Limb (tissue), 2 donors: Measurements from ENCODE around the gene PCDHB5.
A peak's percentile ranks its signal among the peaks of the same experiment; 100 is the strongest.
"Not testable (repeated sequence)": the region's sequence is repeated elsewhere in the genome, so short reads cannot be mapped to it uniquely, and the experiment has no call there.

Experiments used
- DNase-seq, 2 donors: peaks; one replicate each; pipeline ENCODE4 v3.0.0-alpha.2; 2016; ENCODE audit errors: extremely low spot score in 2 of 2

The PCDHB5 gene

GRCh38 chr5:141135030-141135717, at the start of gene PCDHB5:
Gene PCDHB5, plus strand, starts transcription at chr5:141135206. Its CDS starts 229 bp downstream, at chr5:141135435.
- no peak for DNase-seq

- no peak for DNase-seq
Measured at GRCh38 chr5:141094481-141095262, 40.3 kb upstream of the PCDHB5 start, which contains the start of gene PCDHB2. Gene PCDHB2, plus strand, starts transcription at chr5:141094615. Its CDS starts 176 bp downstream, at chr5:141094791.

DNA sequence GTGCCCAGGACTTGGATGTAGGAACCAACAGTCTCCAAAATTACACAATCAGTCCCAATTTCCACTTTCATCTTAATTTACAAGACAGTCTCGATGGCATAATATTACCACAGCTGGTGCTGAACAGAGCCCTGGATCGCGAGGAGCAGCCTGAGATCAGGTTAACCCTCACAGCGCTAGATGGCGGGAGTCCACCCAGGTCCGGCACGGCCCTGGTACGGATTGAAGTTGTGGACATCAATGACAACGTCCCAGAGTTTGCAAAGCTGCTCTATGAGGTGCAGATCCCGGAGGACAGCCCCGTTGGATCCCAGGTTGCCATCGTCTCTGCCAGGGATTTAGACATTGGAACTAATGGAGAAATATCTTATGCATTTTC, 39.8 kb upstream of the PCDHB5 start:
- no peak for DNase-seq

DNA sequence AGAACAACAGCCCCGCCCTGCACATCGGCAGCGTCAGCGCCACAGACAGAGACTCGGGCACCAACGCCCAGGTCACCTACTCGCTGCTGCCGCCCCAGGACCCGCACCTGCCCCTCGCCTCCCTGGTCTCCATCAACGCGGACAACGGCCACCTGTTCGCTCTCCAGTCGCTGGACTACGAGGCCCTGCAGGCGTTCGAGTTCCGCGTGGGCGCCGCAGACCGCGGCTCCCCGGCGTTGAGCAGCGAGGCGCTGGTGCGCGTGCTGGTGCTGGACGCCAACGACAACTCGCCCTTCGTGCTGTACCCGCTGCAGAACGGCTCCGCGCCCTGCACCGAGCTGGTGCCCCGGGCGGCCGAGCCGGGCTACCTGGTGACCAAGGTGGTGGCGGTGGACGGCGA, 38.8 kb upstream of the PCDHB5 start:
- not testable (repeated sequence) for DNase-seq

- DNase-seq, result not testable (repeated sequence)
Measured at GRCh38 chr5:141096586-141096985, 38.4 kb upstream of the PCDHB5 start.

- peak in 1 of 2 donors; percentile 44 for DNase-seq
Measured at GRCh38 chr5:141100243-141100805, 34.7 kb upstream of the PCDHB5 start, which contains the start of gene PCDHB3. Gene PCDHB3, plus strand, starts transcription at chr5:141100473. Its CDS starts 177 bp downstream, at chr5:141100650.

- no peak for DNase-seq
Measured at GRCh38 chr5:141101059-141101458, 33.9 kb upstream of the PCDHB5 start.

DNA sequence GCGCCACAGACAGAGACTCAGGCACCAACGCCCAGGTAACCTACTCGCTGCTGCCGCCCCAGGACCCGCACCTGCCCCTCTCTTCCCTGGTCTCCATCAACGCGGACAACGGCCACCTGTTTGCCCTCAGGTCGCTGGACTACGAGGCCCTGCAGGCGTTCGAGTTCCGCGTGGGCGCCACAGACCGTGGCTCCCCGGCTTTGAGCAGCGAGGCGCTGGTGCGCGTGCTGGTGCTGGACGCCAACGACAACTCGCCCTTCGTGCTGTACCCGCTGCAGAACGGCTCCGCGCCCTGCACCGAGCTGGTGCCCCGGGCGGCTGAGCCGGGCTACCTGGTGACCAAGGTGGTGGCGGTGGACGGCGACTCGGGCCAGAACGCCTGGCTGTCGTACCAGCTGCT, 32.9 kb upstream of the PCDHB5 start:
- DNase-seq, result not testable (repeated sequence)

DNA sequence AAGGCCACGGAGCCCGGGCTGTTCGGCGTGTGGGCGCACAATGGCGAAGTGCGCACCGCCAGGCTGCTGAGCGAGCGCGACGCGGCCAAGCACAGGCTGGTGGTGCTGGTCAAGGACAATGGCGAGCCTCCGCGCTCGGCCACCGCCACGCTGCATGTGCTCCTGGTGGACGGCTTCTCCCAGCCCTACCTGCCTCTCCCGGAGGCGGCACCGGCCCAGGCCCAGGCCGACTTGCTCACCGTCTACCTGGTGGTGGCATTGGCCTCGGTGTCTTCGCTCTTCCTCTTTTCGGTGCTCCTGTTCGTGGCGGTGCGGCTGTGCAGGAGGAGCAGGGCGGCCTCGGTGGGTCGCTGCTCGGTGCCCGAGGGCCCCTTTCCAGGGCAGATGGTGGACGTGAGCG, 32.5 kb upstream of the PCDHB5 start:
- not testable (repeated sequence) for DNase-seq

GRCh38 chr5:141105350-141105749, 29.7 kb upstream of the PCDHB5 start:
- DNase-seq, result no peak

- no peak for DNase-seq
Measured at GRCh38 chr5:141119250-141119649, 15.8 kb upstream of the PCDHB5 start.

- no peak for DNase-seq
Measured at GRCh38 chr5:141121563-141121962, 13.4 kb upstream of the PCDHB5 start, which contains the start of gene PCDHB4. Gene PCDHB4, plus strand, starts transcription at chr5:141121818. Its CDS starts 181 bp downstream, at chr5:141121999.

DNA sequence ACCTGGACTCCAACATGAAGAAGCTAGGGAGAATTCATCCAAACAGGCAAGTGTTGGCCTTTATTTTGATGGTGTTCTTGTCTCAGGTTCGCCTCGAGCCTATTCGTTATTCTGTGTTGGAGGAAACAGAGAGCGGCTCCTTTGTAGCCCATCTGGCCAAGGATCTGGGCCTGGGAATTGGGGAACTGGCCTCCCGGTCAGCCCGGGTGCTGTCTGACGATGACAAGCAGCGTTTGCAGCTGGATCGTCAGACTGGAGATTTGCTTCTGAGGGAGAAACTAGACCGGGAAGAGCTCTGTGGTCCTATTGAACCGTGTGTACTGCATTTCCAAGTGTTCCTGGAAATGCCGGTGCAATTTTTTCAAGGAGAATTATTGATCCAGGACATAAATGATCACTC, 13.0 kb upstream of the PCDHB5 start:
- no peak for DNase-seq

GRCh38 chr5:141123396-141124135, 11.4 kb upstream of the PCDHB5 start:
- not testable (repeated sequence) for DNase-seq

- no peak for DNase-seq
Measured at GRCh38 chr5:141127305-141127704, 7.7 kb upstream of the PCDHB5 start.

DNA sequence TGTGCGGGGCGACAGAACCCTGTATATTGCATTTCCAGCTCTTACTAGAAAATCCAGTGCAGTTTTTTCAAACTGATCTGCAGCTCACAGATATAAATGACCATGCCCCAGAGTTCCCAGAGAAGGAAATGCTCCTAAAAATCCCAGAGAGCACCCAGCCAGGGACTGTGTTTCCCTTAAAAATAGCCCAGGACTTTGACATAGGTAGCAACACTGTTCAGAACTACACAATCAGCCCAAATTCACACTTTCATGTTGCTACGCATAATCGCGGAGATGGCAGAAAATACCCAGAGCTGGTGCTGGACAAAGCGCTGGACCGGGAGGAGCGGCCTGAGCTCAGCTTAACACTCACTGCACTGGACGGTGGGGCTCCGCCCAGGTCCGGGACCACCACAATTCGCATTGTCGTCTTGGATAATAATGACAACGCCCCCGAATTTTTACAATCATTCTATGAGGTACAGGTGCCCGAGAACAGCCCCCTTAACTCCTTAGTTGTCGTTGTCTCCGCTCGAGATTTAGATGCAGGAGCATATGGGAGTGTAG, 786 bp downstream of the PCDHB5 start:
- DNase-seq, result no peak

DNA sequence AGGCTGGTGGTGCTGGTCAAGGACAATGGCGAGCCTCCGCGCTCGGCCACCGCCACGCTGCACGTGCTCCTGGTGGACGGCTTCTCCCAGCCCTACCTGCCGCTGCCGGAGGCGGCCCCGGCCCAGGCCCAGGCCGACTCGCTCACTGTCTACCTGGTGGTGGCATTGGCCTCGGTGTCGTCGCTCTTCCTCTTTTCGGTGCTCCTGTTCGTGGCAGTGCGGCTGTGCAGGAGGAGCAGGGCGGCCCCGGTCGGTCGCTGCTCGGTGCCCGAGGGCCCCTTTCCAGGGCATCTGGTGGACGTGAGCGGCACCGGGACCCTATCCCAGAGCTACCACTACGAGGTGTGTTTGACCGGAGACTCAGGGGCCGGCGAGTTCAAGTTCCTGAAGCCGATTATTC, 2.3 kb downstream of the PCDHB5 start:
- not testable (repeated sequence) for DNase-seq

DNA sequence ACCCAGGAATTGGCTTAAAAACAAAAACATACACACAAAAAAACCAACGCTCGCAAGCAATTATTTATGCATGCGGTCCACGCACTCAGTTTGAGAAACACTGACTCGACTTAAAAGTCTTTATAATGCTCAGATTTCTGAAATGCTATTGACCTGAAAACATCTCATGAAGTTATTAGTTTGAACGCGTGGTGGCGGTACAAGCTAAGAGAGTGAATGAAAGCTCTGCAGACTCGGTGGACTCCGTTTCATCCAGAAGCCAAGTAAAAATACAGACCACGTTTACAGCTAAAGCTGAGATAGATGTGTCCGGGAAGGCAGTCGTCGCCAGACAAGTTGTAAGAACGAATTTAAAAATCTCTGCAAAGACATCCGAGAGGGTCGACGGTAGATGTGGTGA, 14.8 kb downstream of the PCDHB5 start, which contains the start of gene PCDHB6:
TSS of gene PCDHB6 (plus strand) at position 246 of the 400 bp plus-strand sequence. CDS start 201 bp downstream, outside the sequence.
- no peak for DNase-seq

DNA sequence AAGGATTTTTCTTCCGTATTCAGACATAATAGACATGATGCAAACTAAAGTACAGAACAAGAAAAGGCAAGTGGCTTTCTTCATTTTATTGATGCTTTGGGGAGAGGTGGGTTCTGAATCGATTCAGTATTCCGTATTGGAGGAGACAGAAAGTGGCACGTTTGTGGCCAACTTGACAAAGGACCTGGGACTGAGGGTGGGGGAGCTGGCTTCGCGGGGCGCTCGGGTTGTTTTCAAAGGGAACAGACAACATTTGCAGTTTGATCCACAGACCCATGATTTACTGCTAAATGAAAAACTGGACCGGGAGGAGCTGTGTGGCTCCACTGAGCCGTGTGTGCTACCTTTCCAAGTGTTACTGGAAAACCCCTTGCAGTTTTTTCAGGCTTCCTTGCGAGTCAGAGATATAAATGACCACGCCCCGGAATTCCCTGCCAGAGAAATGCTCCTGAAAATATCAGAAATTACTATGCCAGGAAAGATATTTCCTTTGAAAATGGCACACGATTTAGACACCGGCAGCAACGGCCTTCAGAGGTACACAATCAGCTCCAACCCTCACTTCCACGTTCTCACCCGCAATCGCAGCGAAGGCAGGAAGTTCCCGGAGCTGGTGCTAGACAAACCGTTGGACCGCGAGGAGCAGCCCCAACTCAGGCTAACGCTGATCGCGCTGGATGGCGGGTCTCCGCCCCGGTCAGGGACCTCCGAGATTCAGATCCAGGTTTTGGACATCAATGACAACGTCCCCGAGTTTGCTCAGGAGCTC, 15.4 kb downstream of the PCDHB5 start:
- DNase-seq, result no peak

DNA sequence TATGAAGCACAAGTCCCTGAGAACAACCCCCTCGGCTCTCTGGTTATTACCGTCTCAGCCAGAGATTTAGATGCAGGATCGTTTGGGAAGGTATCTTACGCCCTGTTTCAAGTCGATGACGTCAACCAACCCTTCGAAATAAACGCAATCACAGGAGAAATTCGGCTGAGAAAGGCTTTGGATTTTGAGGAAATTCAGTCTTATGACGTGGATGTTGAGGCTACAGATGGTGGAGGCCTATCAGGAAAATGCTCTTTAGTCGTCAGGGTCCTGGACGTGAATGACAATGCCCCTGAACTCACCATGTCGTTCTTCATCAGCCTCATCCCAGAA, 16.0 kb downstream of the PCDHB5 start:
- no peak for DNase-seq
